Measurements from ENCODE around the gene SSH3. TPM values are rescaled to one million over a fixed set of nuclear protein-coding genes. Genes with fewer than 3 reads are reported as not detected.

Gene SSH3
- total RNA-seq, 3 donors from 2014 or later, result 55.8 to 87.0 (median 57.6) TPM

DNA sequence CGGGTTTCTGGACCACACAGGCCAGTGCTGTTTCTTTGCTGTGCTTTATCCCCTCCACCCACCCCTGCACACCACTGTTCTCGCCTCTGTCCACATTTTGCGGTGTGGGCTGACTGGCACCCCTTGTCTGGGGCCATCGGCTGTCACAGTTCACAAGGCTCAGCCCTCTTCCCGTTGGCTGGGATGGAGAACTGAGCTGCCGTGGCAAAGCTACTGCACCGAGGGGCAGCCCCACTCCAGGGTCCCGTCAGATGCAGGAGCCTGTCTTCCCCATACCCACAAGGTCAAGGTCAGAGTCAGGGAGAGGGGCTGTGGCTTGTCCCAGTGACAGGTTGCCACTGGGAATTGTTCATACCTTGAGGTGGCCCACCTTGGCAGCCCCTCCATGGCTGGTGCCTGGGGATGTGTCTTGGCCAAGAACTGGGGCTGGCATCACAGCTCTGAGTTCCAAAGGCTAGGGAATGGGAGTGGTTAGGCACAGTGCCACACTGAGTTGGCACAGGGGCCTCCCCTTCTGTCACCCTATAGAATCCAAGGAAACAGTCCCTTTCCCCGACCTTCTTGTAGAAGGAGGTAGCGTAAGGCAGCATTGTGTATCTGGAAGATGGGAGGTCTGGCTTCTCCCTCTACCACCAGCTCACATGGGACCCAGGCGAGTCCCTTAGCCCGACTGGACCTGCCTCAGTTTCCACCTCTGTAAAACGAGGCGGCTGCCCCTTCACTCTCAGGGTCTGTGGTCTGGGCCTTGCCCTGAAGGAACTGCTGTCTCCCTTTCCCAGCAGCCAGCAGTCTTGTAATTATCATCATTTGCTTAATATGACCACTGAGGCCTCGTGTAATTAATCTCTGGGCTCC lies 33.7 kb upstream of the SSH3 start:
- DNase-seq (peak; percentile 71 to 82 (median 75)), ATAC-seq (peak; percentile 42)
- Histone ChIP-seq H3K9me3 (no peaks in the 10 kb centered on the region), H3K36me3 (ENCODE audit: low read depth) (no peaks in the 10 kb centered on the region), H3K4me1 (ENCODE audit: low read depth) (peaks cover 71% of the 10 kb centered on the region), H3K4me3 (no peak overlapping the region)
- intact Hi-C loops (cut with DNase I, micrococcal nuclease), result loop anchor here in 1 of 2 donors (5.0 kb wide), 1 partner anchor 48 kb away; no protein-coding TSS in a partner anchor
- TF ChIP-seq, protein P1, sequence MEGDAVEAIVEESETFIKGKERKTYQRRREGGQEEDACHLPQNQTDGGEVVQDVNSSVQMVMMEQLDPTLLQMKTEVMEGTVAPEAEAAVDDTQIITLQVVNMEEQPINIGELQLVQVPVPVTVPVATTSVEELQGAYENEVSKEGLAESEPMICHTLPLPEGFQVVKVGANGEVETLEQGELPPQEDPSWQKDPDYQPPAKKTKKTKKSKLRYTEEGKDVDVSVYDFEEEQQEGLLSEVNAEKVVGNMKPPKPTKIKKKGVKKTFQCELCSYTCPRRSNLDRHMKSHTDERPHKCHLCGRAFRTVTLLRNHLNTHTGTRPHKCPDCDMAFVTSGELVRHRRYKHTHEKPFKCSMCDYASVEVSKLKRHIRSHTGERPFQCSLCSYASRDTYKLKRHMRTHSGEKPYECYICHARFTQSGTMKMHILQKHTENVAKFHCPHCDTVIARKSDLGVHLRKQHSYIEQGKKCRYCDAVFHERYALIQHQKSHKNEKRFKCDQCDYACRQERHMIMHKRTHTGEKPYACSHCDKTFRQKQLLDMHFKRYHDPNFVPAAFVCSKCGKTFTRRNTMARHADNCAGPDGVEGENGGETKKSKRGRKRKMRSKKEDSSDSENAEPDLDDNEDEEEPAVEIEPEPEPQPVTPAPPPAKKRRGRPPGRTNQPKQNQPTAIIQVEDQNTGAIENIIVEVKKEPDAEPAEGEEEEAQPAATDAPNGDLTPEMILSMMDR (IDR thresholded peaks at IDR 0.05), result no peak

DNA sequence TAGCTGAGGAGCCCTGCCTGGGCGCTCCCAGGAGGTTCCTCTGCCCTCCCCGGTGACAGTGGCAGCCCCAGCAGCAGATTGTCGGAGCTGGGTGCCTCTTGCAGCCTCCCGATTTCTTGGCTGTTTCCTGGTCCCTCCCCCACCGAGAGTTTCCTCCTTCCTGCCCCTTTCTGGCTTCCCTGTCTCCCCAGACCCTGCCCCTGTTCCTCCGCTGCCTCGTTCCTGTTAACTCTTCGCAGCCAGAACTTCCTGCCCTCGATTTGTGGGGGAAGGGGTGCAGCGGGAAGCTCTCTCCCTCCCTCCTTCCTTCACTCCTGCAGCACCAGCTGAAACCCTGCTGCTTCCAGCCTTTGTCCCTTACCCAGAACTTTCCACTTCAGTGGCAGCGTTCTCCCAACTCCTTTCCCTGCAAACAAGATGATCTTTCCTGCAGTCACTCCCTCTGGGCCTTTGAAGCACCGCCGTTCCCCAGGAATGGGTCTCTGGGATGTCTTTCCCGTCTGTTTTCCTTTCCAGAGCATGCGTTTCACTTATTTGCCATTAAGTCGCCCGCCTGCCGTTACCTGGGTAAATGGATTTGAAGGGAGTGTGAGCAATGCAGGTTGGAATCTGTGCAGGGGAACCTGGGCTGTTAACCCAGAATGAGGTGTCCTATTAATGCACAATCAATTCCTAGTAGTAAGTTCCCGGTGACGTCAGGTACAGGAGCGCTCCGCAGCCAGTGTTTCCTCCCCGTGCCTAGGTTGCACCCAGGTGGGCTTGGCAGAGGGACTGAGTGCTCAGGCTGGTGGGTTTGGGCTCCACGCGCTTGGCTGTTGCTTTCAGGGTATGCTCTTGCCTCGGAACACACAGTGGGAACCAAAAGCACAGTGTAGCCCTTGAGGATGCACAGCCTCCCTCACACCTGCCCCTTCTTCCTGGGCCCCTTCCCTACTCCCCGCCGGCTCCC lies 32.8 kb upstream of the SSH3 start:
- DNase-seq, result peak; percentile 66 to 82 (median 67)
- no peaks in the 10 kb centered on the region for H3K9me3 ChIP-seq
- intact Hi-C loops (cut with DNase I, micrococcal nuclease), result no loop called here
- TF ChIP-seq, protein P1 (IDR thresholded peaks at IDR 0.05), result no peak
- H3K4me1 ChIP-seq (ENCODE audit: low read depth), result peaks cover 80% of the 10 kb centered on the region
- no peaks in the 10 kb centered on the region for H3K36me3 ChIP-seq (ENCODE audit: low read depth)
- peak; percentile 32 for ATAC-seq
- H3K4me3 ChIP-seq, result no peak overlapping the region

DNA sequence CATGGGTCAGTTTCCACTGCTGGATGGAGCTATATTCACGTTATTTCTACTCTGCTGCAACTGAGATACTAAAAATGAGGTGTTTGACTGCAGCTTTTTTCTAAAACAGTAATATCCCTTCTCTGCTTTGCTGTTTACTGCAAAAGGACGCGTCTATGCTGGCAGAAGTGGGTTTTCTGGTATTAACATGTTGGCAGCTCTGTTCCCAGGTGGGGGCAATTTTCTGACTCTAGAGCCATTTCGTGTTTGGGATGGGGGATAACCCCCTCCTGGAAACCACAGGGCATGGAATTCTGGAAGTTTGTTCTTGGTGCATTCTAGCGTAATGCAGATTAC lies 32.2 kb upstream of the SSH3 start:
- TF ChIP-seq, protein P1 (IDR thresholded peaks at IDR 0.05), result no peak
- Histone ChIP-seq H3K4me3 (no peak overlapping the region), H3K9me3 (no peaks in the 10 kb centered on the region), H3K4me1 (ENCODE audit: low read depth) (peaks cover 82% of the 10 kb centered on the region), H3K36me3 (ENCODE audit: low read depth) (no peaks in the 10 kb centered on the region)
- intact Hi-C loops (cut with DNase I, micrococcal nuclease), result no loop called here
- ATAC-seq, result no peak
- peak in 1 of 3 donors; percentile 19 for DNase-seq

DNA sequence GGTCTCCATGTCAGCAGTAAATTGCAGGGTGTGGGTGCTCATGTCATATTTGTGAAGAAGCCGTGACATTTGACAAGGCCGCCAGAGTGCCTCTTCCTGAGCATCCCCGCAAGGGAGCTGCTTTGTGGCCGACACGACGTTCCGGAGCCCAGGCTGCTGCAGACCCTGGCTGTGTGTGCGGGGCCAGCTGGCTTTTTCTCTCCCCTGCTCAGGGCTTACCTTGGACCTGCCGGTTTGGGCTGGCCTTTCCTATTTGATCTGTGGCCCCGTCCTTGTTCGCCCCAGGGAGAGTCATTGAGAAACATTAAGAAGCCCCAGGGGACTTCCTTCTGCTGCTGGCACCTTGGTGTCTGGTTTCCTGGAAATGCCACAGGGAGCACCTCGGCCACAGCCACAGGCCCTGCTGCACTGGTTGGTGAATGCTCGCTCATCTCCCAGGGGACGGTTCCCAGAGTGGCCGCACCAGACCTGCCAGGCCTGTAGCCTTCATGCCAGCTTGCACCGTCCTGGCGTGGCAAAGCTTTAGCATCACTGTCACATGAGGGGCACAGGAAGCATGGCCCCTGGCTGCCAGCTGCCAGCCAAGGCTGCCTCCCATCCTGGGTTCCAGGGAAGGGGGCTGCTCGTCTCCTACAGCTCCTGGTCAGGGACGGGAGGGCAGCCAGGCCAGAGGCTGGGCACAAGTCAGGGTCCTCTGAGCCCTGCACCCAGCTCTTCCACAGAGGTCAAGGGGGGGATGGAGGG lies 31.6 kb upstream of the SSH3 start:
- ATAC-seq (no peak), DNase-seq (peak in 2 of 3 donors; percentile 41 to 75)
- TF ChIP-seq, protein P1 (IDR thresholded peaks at IDR 0.05), result no peak
- Histone ChIP-seq H3K9me3 (no peaks in the 10 kb centered on the region), H3K4me1 (ENCODE audit: low read depth) (peaks cover 87% of the 10 kb centered on the region), H3K36me3 (ENCODE audit: low read depth) (no peaks in the 10 kb centered on the region), H3K4me3 (no peak overlapping the region)
- intact Hi-C loops (cut with DNase I, micrococcal nuclease), result no loop called here
